Breast epithelium (tissue), 3 donors: ENCODE measurements around the gene TTC9B.

Experiments
- CTCF ChIP-seq, 3 donors: fragments of 450-650 bp; IDR thresholded peaks; one replicate each; pipeline ENCODE4 v1.5.1; 2016 to 2017; ENCODE audit warnings: antibody characterized with exemption in 3 of 3, mild to moderate bottlenecking in 3 of 3, moderate library complexity in 3 of 3
- POLR2A ChIP-seq: fragments of 450-650 bp; IDR thresholded peaks from one replicate; pipeline ENCODE4 v1.6.1; 2016; ENCODE audit warnings: antibody characterized with exemption, mild to moderate bottlenecking, moderate library complexity

DNA sequence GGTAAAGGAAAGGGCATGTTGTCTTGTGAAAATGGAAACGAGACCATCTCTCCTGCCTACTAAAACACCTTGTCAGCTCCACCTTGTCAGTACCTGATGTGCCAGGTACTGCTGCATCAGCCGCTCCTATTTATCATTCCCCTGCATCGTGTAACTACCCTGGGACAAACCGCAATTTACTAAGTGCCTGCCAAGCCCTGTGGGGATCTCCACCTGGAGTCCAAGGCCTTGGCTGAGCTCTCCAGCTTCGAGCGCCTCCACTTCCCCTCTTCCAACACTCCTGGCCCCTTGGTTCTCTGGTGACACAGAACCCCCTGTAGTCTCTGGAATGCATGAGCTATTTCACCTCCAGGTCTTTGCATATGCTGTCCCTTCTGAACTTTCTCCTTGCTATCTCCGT, 34.2 kb upstream of the TTC9B start:
- TF ChIP-seq CTCF (IDR thresholded peaks at IDR 0.05): no peak
- TF ChIP-seq POLR2A: no peak
